Kidney (tissue), 14 donors: ENCODE measurements around the gene MAP2K6. TPM values are rescaled to one million over a fixed set of nuclear protein-coding genes. Genes with fewer than 3 reads are reported as not detected.

Experiments
- DNase-seq, 5 donors: peaks; one replicate each; pipeline ENCODE4 v3.0.0-alpha.2; 2013 to 2020
- FAIRE-seq: peaks from 2 replicates; lab custom pipeline; 2012; peaks lifted over from hg19 to GRCh38; lab: Jason Lieb, UNC
- H3K27ac ChIP-seq, 2 donors: one replicate each; pipeline ENCODE4 v1.7.0; 2013; ENCODE audit warnings: low read depth in 2 of 2, low read length in 2 of 2, inconsistent platforms in 1 of 2
- H3K27me3 ChIP-seq: one replicate; pipeline ENCODE4 v1.7.1; 2013; ENCODE audit warnings: low read length, inconsistent platforms; ENCODE audit not compliant: control insufficient read depth, insufficient read depth
- H3K36me3 ChIP-seq, 3 donors: one replicate each; pipeline versions ENCODE4 v1.7.0 to v1.7.1; 2013; ENCODE audit warnings: low read length in 3 of 3, control low read depth in 1 of 3, inconsistent platforms in 1 of 3; ENCODE audit not compliant: insufficient read depth in 3 of 3, control insufficient read depth in 2 of 3
- H3K4me1 ChIP-seq, 3 donors: one replicate each; pipeline versions ENCODE4 v1.7.0 to v1.7.1; 2013; ENCODE audit warnings: low read length in 3 of 3, inconsistent platforms in 1 of 3, low read depth in 1 of 3; ENCODE audit not compliant: control insufficient read depth in 2 of 3, insufficient read depth in 2 of 3
- H3K4me3 ChIP-seq, 3 donors: one replicate each; pipeline versions ENCODE4 v1.7.0 to v1.8.1; 2013; ENCODE audit warnings: low read length in 3 of 3, control low read depth in 1 of 3, inconsistent platforms in 1 of 3
- H3K9ac ChIP-seq, 3 donors: one replicate each; pipeline versions ENCODE4 v1.7.0 to v1.7.1; 2013; ENCODE audit warnings: low read length in 3 of 3, control low read depth in 1 of 3, inconsistent platforms in 1 of 3
- H3K9me3 ChIP-seq, 3 donors: one replicate each; pipeline versions ENCODE4 v1.7.0 to v1.7.1; 2013; ENCODE audit warnings: low read length in 3 of 3, control low read depth in 1 of 3, inconsistent platforms in 1 of 3; ENCODE audit not compliant: control insufficient read depth in 2 of 3, insufficient read depth in 1 of 3
- intact Hi-C: fragments of 100-400 bp; cut with DNase I; formaldehyde crosslinking; loops from one replicate; pipeline ENCODE4 v1.11.1; 2022
- polyA plus RNA-seq: library from polyadenylated mRNA; stranded (reverse); fragments of 350-450 nt; fragmentation: Illumina TruSeq; extraction: RNeasy Lipid Tissue Mini Kit (QIAGEN cat#74804); gene quantifications from one replicate; pipeline ENCODE4 v1.2.3, GENCODE V29; 2014; ENCODE audit warnings: low read depth, low replicate concordance; ENCODE audit not compliant: insufficient read depth
- total RNA-seq: library from RNA; stranded (reverse); fragmentation: NEBNext Ultra II Directional; extraction: Animal tissue kit (Norgen Biotek cat#: 25700); gene quantifications from one replicate; pipeline ENCODE4 v1.2.1, GENCODE V29; 2021
- TF ChIP-seq, protein P1 (sequence below): IDR thresholded peaks from 3 replicates; pipeline ENCODE4 v1.5.1; 2012; ENCODE audit warnings: mild to moderate bottlenecking, moderate library complexity, borderline replicate concordance; ENCODE audit not compliant: insufficient read depth; ENCODE audit errors: extremely low read depth
- donor health status: control.
- donor health status: control.
- donor health status: control.
- donor health status: control.
- donor health status: control.
- donor health status: DM: yes; HTN: yes; CAD: no.
- donor health status: Normal renal cell carcinoma (clear cell type).

Gene MAP2K6
- total and polyA plus RNA-seq, 2 donors from 2014 or later: 8.6 to 10.2 TPM

DNA sequence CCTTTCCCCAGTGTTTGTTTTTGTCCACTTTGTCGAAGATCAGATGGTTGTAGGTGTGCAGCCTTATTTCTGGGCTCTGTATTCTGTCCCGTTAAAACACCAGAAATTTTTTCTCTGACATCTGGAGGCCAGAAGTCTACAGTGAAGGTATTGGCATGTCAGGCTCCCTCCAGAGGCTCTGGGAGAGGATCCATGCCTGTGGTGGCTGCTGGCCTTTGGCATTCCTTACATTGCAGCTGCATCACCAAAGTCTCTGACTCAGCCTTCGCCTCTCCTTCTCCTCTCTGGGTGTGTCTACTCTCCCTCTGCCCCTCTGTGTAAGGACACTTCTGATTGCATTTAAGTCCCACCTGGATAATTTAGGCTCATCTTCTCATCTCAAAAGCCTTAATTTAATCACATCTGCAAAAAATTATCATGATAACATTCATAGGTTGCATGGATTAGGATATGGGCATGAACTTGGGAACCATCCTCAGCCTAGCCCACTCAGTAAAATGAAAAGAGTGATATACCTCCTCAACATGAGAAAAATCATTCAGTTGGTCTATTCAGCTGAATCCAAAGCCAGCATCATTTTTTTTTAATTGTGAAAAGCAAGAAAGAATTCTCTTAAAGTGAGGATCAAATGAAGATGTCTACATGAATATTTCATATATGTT lies 78.0 kb downstream of the MAP2K6 start:
- no peaks in the 10 kb centered on the region for H3K36me3 ChIP-seq
- intact Hi-C loops: no loop called here
- TF ChIP-seq, protein P1, sequence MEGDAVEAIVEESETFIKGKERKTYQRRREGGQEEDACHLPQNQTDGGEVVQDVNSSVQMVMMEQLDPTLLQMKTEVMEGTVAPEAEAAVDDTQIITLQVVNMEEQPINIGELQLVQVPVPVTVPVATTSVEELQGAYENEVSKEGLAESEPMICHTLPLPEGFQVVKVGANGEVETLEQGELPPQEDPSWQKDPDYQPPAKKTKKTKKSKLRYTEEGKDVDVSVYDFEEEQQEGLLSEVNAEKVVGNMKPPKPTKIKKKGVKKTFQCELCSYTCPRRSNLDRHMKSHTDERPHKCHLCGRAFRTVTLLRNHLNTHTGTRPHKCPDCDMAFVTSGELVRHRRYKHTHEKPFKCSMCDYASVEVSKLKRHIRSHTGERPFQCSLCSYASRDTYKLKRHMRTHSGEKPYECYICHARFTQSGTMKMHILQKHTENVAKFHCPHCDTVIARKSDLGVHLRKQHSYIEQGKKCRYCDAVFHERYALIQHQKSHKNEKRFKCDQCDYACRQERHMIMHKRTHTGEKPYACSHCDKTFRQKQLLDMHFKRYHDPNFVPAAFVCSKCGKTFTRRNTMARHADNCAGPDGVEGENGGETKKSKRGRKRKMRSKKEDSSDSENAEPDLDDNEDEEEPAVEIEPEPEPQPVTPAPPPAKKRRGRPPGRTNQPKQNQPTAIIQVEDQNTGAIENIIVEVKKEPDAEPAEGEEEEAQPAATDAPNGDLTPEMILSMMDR: no peak
- FAIRE-seq (no peak), DNase-seq (peak in 2 of 5 donors; percentile 12 to 16)
- H3K9me3 ChIP-seq: no peaks in the 10 kb centered on the region
- no peak overlapping the region for H3K9ac ChIP-seq
- H3K4me1 ChIP-seq: no peaks in the 10 kb centered on the region
- no peaks in the 10 kb centered on the region for H3K27me3 ChIP-seq
- no peak overlapping the region for H3K27ac ChIP-seq
- H3K4me3 ChIP-seq: no peak overlapping the region

DNA sequence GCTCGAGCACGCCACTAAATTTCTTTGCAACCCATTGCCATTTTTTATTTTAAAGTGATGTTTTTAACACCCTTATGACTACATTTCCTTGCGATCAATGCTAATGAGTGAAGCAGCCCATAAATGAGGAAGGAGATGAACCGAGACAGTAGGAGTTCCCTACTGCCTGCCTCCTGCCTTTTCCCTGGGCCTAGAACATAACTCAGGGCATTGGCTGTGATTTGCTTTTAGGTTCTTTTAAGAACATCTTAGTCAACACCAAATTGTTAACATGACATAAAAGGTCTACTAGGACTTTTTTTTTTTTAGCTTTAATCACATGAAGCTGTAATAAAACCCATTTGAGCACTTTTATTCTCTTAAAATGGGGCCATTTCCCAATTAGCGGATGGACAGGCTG lies 81.3 kb downstream of the MAP2K6 start:
- Histone ChIP-seq H3K4me3 (no peak overlapping the region), H3K27me3 (no peaks in the 10 kb centered on the region), H3K36me3 (no peaks in the 10 kb centered on the region), H3K4me1 (peaks cover 0 to under 1% (median 0%) of the 10 kb centered on the region in 3 donors), H3K9me3 (no peaks in the 10 kb centered on the region), H3K9ac (no peak overlapping the region), H3K27ac (no peak overlapping the region)
- DNase-seq (peak in 2 of 5 donors; percentile 12 to 36), FAIRE-seq (no peak)
- intact Hi-C loops: no loop called here
- TF ChIP-seq, protein P1: no peak

DNA sequence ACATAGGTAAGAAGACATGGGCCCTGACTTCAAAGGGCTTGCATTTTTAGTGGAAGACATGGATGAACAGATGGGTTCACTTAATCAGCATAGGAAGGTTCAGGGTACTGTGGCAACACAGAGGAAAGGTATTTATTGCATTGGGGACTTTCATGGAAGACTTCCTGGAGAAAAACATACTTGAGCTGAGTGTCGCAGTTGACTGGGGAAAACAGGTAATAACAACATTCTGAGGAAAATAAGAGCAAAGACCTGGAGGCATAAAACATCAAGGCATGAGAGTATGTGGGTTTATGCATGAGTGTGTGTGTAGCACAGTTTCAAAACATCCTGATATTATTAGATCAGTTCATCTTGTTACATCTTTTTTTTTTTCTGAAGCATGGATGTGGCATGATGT lies 82.7 kb downstream of the MAP2K6 start:
- Histone ChIP-seq H3K36me3 (no peaks in the 10 kb centered on the region), H3K27me3 (no peaks in the 10 kb centered on the region), H3K27ac (no peak overlapping the region), H3K9ac (no peak overlapping the region), H3K4me3 (no peak overlapping the region), H3K9me3 (no peaks in the 10 kb centered on the region), H3K4me1 (peaks cover 0 to 13% (median 6%) of the 10 kb centered on the region in 3 donors)
- intact Hi-C loops: no loop called here
- FAIRE-seq: no peak
- DNase-seq: peak in 1 of 5 donors; percentile 6
- TF ChIP-seq, protein P1: no peak

DNA sequence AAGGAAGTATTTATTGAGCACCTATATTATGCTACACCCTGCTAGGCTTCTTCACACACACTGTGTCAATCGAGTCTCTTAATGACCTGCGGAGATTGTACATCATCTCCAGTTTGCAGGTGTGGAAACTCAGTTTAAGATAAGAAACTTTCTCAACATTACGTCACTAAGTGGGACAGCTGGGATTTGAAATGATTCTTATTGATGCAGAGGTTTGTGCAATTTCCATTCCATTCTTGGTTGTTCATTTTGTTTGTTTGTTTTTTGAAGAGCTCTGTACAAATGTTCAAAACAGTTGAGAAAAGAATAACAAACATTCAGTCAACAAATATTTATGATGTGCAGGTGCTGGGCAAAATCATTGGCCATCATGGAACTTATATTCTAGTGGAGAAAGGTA lies 84.8 kb downstream of the MAP2K6 start:
- H3K9ac ChIP-seq: no peak overlapping the region
- H3K9me3 ChIP-seq: no peaks in the 10 kb centered on the region
- TF ChIP-seq, protein P1: no peak
- no peaks in the 10 kb centered on the region for H3K27me3 ChIP-seq
- no peak overlapping the region for H3K4me3 ChIP-seq
- no peaks in the 10 kb centered on the region for H3K36me3 ChIP-seq
- H3K4me1 ChIP-seq: peaks cover 0 to 13% (median 6%) of the 10 kb centered on the region in 3 donors
- FAIRE-seq: no peak
- intact Hi-C loops: no loop called here
- DNase-seq: no peak
- H3K27ac ChIP-seq: no peak overlapping the region
